ENCODE results near the gene KIAA1217.

KIAA1217 gene

GRCh38 chr10:24208661-24209431 is at the start of gene KIAA1217:
Gene KIAA1217, plus strand, starts transcription at chr10:24209138. Its CDS starts 56 bp downstream, at chr10:24209194.
- no peak for DNase-seq

- no peak for DNase-seq
Measured at GRCh38 chr10:24162206-24162985, 46.5 kb upstream of the KIAA1217 start.

- no peak for DNase-seq
Measured at GRCh38 chr10:24163485-24163884, 45.5 kb upstream of the KIAA1217 start.

GRCh38 chr10:24168258-24169170 is 40.4 kb upstream of the KIAA1217 start:
- no peak for DNase-seq

GRCh38 chr10:24170199-24170598 is 38.7 kb upstream of the KIAA1217 start:
- no peak for DNase-seq

- DNase-seq, result no peak
Measured at GRCh38 chr10:24172909-24173308, 36.0 kb upstream of the KIAA1217 start.

- DNase-seq, result no peak
Measured at GRCh38 chr10:24174014-24174413, 34.9 kb upstream of the KIAA1217 start.

- no peak for DNase-seq
Measured at GRCh38 chr10:24176658-24177057, 32.3 kb upstream of the KIAA1217 start.

- no peak for DNase-seq
Measured at GRCh38 chr10:24177636-24178035, 31.3 kb upstream of the KIAA1217 start.

- DNase-seq, result no peak
Measured at GRCh38 chr10:24180891-24181290, 28.0 kb upstream of the KIAA1217 start.

- no peak for DNase-seq
Measured at GRCh38 chr10:24184455-24184854, 24.5 kb upstream of the KIAA1217 start.

GRCh38 chr10:24193330-24193729 is 15.6 kb upstream of the KIAA1217 start:
- no peak for DNase-seq

- DNase-seq, result no peak
Measured at GRCh38 chr10:24197263-24197662, 11.7 kb upstream of the KIAA1217 start.

- no peak for DNase-seq
Measured at GRCh38 chr10:24201503-24202180, 7.3 kb upstream of the KIAA1217 start.

GRCh38 chr10:24202181-24202570 is 6.8 kb upstream of the KIAA1217 start:
- DNase-seq, result no peak

- DNase-seq, result no peak
Measured at GRCh38 chr10:24205821-24206220, 3.1 kb upstream of the KIAA1217 start.

- DNase-seq, result no peak
Measured at GRCh38 chr10:24206334-24206733, 2.6 kb upstream of the KIAA1217 start.

- DNase-seq, result no peak
Measured at GRCh38 chr10:24206926-24207325, 2.0 kb upstream of the KIAA1217 start.

GRCh38 chr10:24207341-24207740 is 1.6 kb upstream of the KIAA1217 start:
- DNase-seq, result no peak

- peak; percentile 48 for DNase-seq
Measured at GRCh38 chr10:24207781-24208611, 942 bp upstream of the KIAA1217 start.

- DNase-seq, result no peak
Measured at GRCh38 chr10:24209432-24209771, 464 bp downstream of the KIAA1217 start.

Measured in DMS79 (cell line).